ENCODE data around the gene MED15.

MED15 gene

GRCh38 chr22:20553947-20554741 lies 46.7 kb downstream of the MED15 start:
- no peak for DNase-seq

GRCh38 chr22:20554824-20555223 lies 47.4 kb downstream of the MED15 start:
- DNase-seq: no peak

- no peak for DNase-seq
Observed at GRCh38 chr22:20558534-20558933, 51.1 kb downstream of the MED15 start.

GRCh38 chr22:20559174-20559760 lies 51.9 kb downstream of the MED15 start:
- no peak for DNase-seq

GRCh38 chr22:20560716-20561115 lies 53.3 kb downstream of the MED15 start:
- no peak for DNase-seq

GRCh38 chr22:20561882-20562281 lies 54.5 kb downstream of the MED15 start:
- no peak for DNase-seq

GRCh38 chr22:20562607-20563465 lies 55.4 kb downstream of the MED15 start:
- no peak for DNase-seq

GRCh38 chr22:20563466-20563906 lies 56.1 kb downstream of the MED15 start:
- no peak for DNase-seq

- no peak for DNase-seq
Observed at GRCh38 chr22:20563941-20564371, 56.5 kb downstream of the MED15 start.

GRCh38 chr22:20565079-20565734 lies 57.8 kb downstream of the MED15 start:
- DNase-seq: no peak

- DNase-seq: no peak
Observed at GRCh38 chr22:20565761-20566160, 58.4 kb downstream of the MED15 start.

GRCh38 chr22:20566420-20567260 lies 59.2 kb downstream of the MED15 start:
- DNase-seq: no peak

- no peak for DNase-seq
Observed at GRCh38 chr22:20567371-20567847, 60.0 kb downstream of the MED15 start.

GRCh38 chr22:20567993-20568417 lies 60.6 kb downstream of the MED15 start:
- no peak for DNase-seq

GRCh38 chr22:20568502-20569058 lies 61.2 kb downstream of the MED15 start:
- DNase-seq: no peak

- DNase-seq: no peak
Observed at GRCh38 chr22:20569059-20570058, 61.9 kb downstream of the MED15 start.

GRCh38 chr22:20571078-20571503 lies 63.7 kb downstream of the MED15 start:
- DNase-seq: no peak

GRCh38 chr22:20571531-20572007 lies 64.2 kb downstream of the MED15 start:
- no peak for DNase-seq

- no peak for DNase-seq
Observed at GRCh38 chr22:20572132-20572802, 64.9 kb downstream of the MED15 start.
